Astrocyte (in vitro differentiated cells and primary cell): ENCODE data around the gene DNER. TPM values are rescaled to one million over a fixed set of nuclear protein-coding genes. Genes with fewer than 3 reads are reported as not detected.

ENCODE experiments used
- DNase-seq: peaks from one replicate; pipeline ENCODE4 v3.0.0-alpha.2; 2010; ENCODE audit warnings: low read depth
- FAIRE-seq: peaks from 2 replicates; lab custom pipeline; 2011; peaks lifted over from hg19 to GRCh38; lab: Jason Lieb, UNC
- H2AFZ ChIP-seq: 2 replicates; pipeline ENCODE4 v1.6.0; 2012; ENCODE audit warnings: low read depth, low read length, inconsistent platforms
- H3K27ac ChIP-seq: 2 replicates; pipeline ENCODE4 v1.5.1; 2011; ENCODE audit warnings: low read depth, low read length, inconsistent platforms
- H3K27me3 ChIP-seq: 2 replicates; pipeline ENCODE4 v1.6.0; 2011; ENCODE audit warnings: low read length, inconsistent platforms; ENCODE audit not compliant: insufficient read depth
- H3K36me3 ChIP-seq: 2 replicates; pipeline ENCODE4 v1.5.1; 2011; ENCODE audit warnings: low read length, inconsistent platforms; ENCODE audit not compliant: insufficient read depth
- H3K4me1 ChIP-seq: 2 replicates; pipeline ENCODE4 v1.5.1; 2011; ENCODE audit warnings: low read length, inconsistent platforms; ENCODE audit not compliant: insufficient read depth
- H3K4me2 ChIP-seq: 2 replicates; pipeline ENCODE4 v1.6.0; 2012; ENCODE audit warnings: low read length, inconsistent platforms
- H3K4me3 ChIP-seq: 2 replicates; pipeline ENCODE4 v1.5.1; 2011; ENCODE audit warnings: low read depth, mild to moderate bottlenecking, low read length, inconsistent platforms; ENCODE audit not compliant: insufficient read depth
- H3K79me2 ChIP-seq: 2 replicates; pipeline ENCODE4 v1.6.0; 2012; ENCODE audit warnings: mild to moderate bottlenecking, low read length, inconsistent platforms; ENCODE audit not compliant: insufficient read depth
- H3K9ac ChIP-seq: 2 replicates; pipeline ENCODE4 v1.6.0; 2012; ENCODE audit warnings: mild to moderate bottlenecking, low read length, inconsistent platforms
- H3K9me3 ChIP-seq: 2 replicates; pipeline ENCODE4 v1.5.1; 2012; ENCODE audit warnings: low read depth, mild to moderate bottlenecking, low read length, inconsistent platforms; ENCODE audit not compliant: insufficient read depth
- H4K20me1 ChIP-seq: 2 replicates; pipeline ENCODE4 v1.6.0; 2012; ENCODE audit warnings: low read length, inconsistent platforms; ENCODE audit not compliant: insufficient read depth
- H3K27ac Mint-ChIP-seq: one replicate; pipeline ENCODE4 v1.8.0; 2021; ENCODE audit warnings: mild to moderate bottlenecking, mixed read lengths; ENCODE audit not compliant: unreplicated experiment
- H3K27me3 Mint-ChIP-seq: one replicate; pipeline ENCODE4 v1.8.0; 2021; ENCODE audit warnings: low read depth, mixed read lengths; ENCODE audit not compliant: unreplicated experiment
- H3K36me3 Mint-ChIP-seq: one replicate; pipeline ENCODE4 v1.8.0; 2021; ENCODE audit warnings: low read depth, mixed read lengths; ENCODE audit not compliant: unreplicated experiment
- H3K4me1 Mint-ChIP-seq: one replicate; pipeline ENCODE4 v1.8.0; 2021; ENCODE audit warnings: low read depth, mixed read lengths; ENCODE audit not compliant: unreplicated experiment
- H3K4me3 Mint-ChIP-seq: one replicate; pipeline ENCODE4 v1.8.0; 2021; ENCODE audit warnings: mild to moderate bottlenecking, moderate library complexity, mixed read lengths; ENCODE audit not compliant: unreplicated experiment
- H3K9me3 Mint-ChIP-seq: one replicate; pipeline ENCODE4 v1.8.0; 2021; ENCODE audit warnings: mild to moderate bottlenecking, mixed read lengths; ENCODE audit not compliant: unreplicated experiment
- EZH2 ChIP-seq: IDR thresholded peaks from 2 replicates; pipeline ENCODE4 v1.6.1; 2012; ENCODE audit warnings: mild to moderate bottlenecking, low read length, inconsistent platforms; ENCODE audit not compliant: insufficient read depth
- total RNA-seq: library from RNA; stranded (reverse); gene quantifications from 2 replicates; pipeline ENCODE4 v1.2.1, GENCODE V29; 2021
- TF ChIP-seq, protein P1 (sequence below): IDR thresholded peaks from 2 replicates; pipeline ENCODE4 v1.5.1; 2011; ENCODE audit warnings: low read depth, mild to moderate bottlenecking, inconsistent platforms, low read length, moderate library complexity; ENCODE audit not compliant: insufficient read depth

Gene DNER
- total RNA-seq, 1 donor from 2014 or later, result 1.0 TPM

DNA sequence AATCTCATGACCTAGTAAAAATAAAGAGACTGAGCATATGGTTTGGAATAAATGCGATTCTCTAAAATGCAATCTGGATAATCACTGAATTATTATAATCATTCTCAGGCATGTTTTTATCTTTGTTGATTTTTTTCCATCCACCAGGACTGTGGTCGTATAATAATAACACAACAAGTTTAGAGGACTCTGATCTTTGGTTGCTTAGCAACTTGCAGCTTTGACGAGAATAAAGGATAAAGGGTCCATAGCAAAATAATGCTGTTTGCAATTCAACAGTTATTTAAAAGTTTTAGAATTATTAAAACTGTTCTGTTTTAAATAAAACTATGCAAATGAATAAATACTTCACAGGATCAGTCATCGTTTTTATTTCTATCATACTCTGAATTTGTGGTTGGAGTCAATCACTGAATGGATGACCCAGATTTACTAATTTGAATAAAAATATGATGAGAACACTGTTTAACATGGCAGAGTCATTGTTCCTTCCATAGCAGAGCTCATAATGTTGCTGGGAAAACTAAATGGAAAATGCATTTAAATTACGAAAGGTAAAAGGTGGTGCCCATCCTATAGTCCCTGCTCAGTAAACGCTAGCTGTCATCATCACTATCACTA, 29.3 kb downstream of the DNER start:
- H3K27me3 Mint-ChIP-seq, result peaks cover 4% of the 10 kb centered on the region
- DNase-seq, result no peak
- no peak overlapping the region for H3K4me3 ChIP-seq

DNA sequence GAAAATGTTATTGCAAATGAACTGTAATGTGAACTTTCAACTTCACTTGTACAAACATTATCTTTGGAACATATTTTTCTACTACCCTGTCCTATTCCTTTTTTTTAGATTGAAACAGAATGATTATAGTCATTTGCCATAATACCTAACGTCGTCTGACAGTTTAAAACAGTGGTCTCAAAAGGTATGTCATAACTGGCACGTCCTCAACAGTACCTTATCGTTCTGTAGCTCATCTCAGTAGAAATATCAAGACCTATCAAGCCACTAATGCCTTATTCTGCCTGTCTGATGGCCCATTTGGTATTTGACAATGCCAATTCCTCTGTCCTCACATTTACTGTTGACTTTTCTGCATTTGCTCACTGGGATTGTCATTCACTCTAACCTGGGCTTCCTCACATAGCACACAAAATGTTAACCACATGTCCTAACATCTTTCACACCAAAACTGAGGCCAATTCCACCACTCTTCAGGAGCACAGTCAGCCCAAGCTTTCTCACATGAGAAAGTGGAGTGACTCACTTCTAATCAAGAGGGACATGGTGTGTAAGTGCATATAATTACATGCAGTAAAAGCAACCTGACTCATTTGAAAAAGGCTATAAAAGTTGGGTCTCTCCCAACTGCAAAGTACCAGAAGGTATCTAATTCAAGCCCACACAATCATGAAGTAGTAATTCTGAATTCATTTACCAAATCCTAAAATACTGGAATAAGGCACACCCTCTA, 34.8 kb downstream of the DNER start:
- Mint-ChIP-seq H3K9me3 (peaks cover 2% of the 10 kb centered on the region), H3K36me3 (no peaks in the 10 kb centered on the region), H3K4me1 (no peaks in the 10 kb centered on the region), H3K27me3 (peaks cover 19% of the 10 kb centered on the region), H3K27ac (no peak overlapping the region), H3K4me3 (no peak overlapping the region)
- no peaks in the 10 kb centered on the region for H3K36me3 ChIP-seq
- no peaks in the 10 kb centered on the region for H3K27me3 ChIP-seq
- H4K20me1 ChIP-seq, result no peaks in the 10 kb centered on the region
- H3K4me3 ChIP-seq, result no peak overlapping the region
- DNase-seq (peak; percentile 20), FAIRE-seq (no peak)
- H3K4me1 ChIP-seq, result no peaks in the 10 kb centered on the region
- no peak overlapping the region for H3K9ac ChIP-seq
- H3K9me3 ChIP-seq, result no peaks in the 10 kb centered on the region
- TF ChIP-seq EZH2, result no peak
- TF ChIP-seq, protein P1, sequence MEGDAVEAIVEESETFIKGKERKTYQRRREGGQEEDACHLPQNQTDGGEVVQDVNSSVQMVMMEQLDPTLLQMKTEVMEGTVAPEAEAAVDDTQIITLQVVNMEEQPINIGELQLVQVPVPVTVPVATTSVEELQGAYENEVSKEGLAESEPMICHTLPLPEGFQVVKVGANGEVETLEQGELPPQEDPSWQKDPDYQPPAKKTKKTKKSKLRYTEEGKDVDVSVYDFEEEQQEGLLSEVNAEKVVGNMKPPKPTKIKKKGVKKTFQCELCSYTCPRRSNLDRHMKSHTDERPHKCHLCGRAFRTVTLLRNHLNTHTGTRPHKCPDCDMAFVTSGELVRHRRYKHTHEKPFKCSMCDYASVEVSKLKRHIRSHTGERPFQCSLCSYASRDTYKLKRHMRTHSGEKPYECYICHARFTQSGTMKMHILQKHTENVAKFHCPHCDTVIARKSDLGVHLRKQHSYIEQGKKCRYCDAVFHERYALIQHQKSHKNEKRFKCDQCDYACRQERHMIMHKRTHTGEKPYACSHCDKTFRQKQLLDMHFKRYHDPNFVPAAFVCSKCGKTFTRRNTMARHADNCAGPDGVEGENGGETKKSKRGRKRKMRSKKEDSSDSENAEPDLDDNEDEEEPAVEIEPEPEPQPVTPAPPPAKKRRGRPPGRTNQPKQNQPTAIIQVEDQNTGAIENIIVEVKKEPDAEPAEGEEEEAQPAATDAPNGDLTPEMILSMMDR, result no peak
- H2AFZ ChIP-seq, result no peak overlapping the region
- no peaks in the 10 kb centered on the region for H3K79me2 ChIP-seq
- no peak overlapping the region for H3K27ac ChIP-seq
- H3K4me2 ChIP-seq, result no peak overlapping the region

More for the DNA sequence above, 29.3 kb downstream of the DNER start:
- Histone ChIP-seq H3K4me1 (no peaks in the 10 kb centered on the region), H3K79me2 (no peaks in the 10 kb centered on the region), H3K4me2 (no peak overlapping the region), H3K9me3 (no peaks in the 10 kb centered on the region), H3K9ac (no peak overlapping the region), H3K36me3 (no peaks in the 10 kb centered on the region), H4K20me1 (no peaks in the 10 kb centered on the region), H3K27ac (no peak overlapping the region), H2AFZ (no peak overlapping the region), H3K27me3 (no peaks in the 10 kb centered on the region)
- H3K36me3 Mint-ChIP-seq, result no peaks in the 10 kb centered on the region
- peaks cover 3% of the 10 kb centered on the region for H3K9me3 Mint-ChIP-seq
- no peak for TF ChIP-seq EZH2
- TF ChIP-seq, protein P1, result no peak
- H3K4me1 Mint-ChIP-seq, result no peaks in the 10 kb centered on the region
- H3K4me3 Mint-ChIP-seq, result no peak overlapping the region
- H3K27ac Mint-ChIP-seq, result no peak overlapping the region
- no peak for FAIRE-seq

- Histone ChIP-seq H3K27me3 (no peaks in the 10 kb centered on the region), H3K4me1 (no peaks in the 10 kb centered on the region), H3K4me2 (no peak overlapping the region), H4K20me1 (no peaks in the 10 kb centered on the region), H3K27ac (no peak overlapping the region), H2AFZ (no peak overlapping the region), H3K9ac (no peak overlapping the region), H3K4me3 (no peak overlapping the region), H3K9me3 (no peaks in the 10 kb centered on the region), H3K36me3 (no peaks in the 10 kb centered on the region), H3K79me2 (no peaks in the 10 kb centered on the region)
- Mint-ChIP-seq H3K9me3 (peaks cover 2% of the 10 kb centered on the region), H3K27ac (no peak overlapping the region), H3K36me3 (no peaks in the 10 kb centered on the region), H3K4me3 (no peak overlapping the region), H3K27me3 (peaks cover 45% of the 10 kb centered on the region), H3K4me1 (no peaks in the 10 kb centered on the region)
- FAIRE-seq (no peak), DNase-seq (no peak)
- TF ChIP-seq, protein P1, result no peak
- TF ChIP-seq EZH2, result no peak
These were observed 38.8 kb downstream of the DNER start for GRCh38 chr2:229675569-229675968.
